ENCODE measurements around the gene HERC2.
"Not testable (repeated sequence)": the region's sequence is repeated elsewhere in the genome, so short reads cannot be mapped to it uniquely, and the experiment has no call there.

The HERC2 gene

DNA sequence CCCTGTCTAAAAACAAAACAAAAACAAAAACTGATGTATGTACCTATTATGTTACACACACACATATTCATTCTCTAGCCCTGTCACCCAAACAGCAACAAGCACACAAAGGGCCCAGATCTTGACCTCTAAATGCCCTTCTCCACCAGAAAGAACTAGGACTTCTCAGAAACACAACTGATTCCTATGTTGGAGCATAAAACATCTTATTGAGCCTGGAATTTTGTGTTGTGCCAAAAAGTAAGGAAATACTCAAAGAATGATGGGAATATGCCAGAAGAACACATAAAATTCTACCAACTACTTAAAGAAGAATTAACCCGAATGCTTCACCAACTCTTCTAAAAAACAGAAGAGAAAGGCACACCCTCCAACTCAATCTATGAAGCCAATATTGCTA is 156.2 kb downstream of the HERC2 start:
- no peak for TF ChIP-seq CTCF (conservative IDR thresholded peaks at IDR 0.05; ENCODE audit: low read depth, low read length)
- no peak overlapping the region for H3K4me3 ChIP-seq (IDR thresholded peaks at IDR 0.05; ENCODE audit: insufficient read depth, low read depth, low read length)
- no peak overlapping the region for H3K9ac ChIP-seq
- no peak overlapping the region for H2AFZ ChIP-seq (ENCODE audit: low read depth)
- no peaks in the 10 kb centered on the region for H3K27me3 ChIP-seq (ENCODE audit: insufficient read depth, low read depth)
- H3K27ac ChIP-seq, result no peak overlapping the region
- no peaks in the 10 kb centered on the region for H4K20me1 ChIP-seq (ENCODE audit: insufficient read depth)
- H3K4me2 ChIP-seq, result no peak overlapping the region
- no peaks in the 10 kb centered on the region for H3K36me3 ChIP-seq (ENCODE audit: insufficient read depth)
- H3K79me2 ChIP-seq (ENCODE audit: insufficient read depth, low read depth), result no peaks in the 10 kb centered on the region
- H3K4me1 ChIP-seq (ENCODE audit: low read depth, poor library complexity, severe bottlenecking), result no peaks in the 10 kb centered on the region

DNA sequence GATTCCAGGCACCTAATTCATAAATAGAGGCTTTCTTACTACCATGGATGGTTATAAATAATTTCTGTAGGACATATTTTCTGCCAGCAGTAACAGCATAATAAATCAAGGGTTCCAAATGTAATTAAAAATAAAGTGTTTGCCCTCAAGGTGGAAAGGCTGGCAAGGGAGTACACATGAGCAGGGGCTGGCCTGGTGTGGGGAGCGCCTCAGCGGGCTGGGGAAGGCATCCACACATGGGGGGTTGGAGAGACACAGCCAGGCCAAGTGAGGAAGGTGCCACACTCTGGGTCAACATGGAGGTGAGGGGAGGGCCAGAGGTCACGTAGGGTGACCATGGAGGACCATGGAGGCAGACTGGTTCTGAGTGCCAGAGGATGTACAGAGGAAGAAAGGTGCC is 157.1 kb downstream of the HERC2 start:
- no peak overlapping the region for H3K9ac ChIP-seq
- H2AFZ ChIP-seq (ENCODE audit: low read depth), result no peak overlapping the region
- no peak overlapping the region for H3K4me2 ChIP-seq
- no peak overlapping the region for H3K4me3 ChIP-seq (IDR thresholded peaks at IDR 0.05; ENCODE audit: insufficient read depth, low read depth, low read length)
- H3K4me1 ChIP-seq (ENCODE audit: low read depth, poor library complexity, severe bottlenecking), result no peaks in the 10 kb centered on the region
- H3K27me3 ChIP-seq (ENCODE audit: insufficient read depth, low read depth), result no peaks in the 10 kb centered on the region
- H3K79me2 ChIP-seq (ENCODE audit: insufficient read depth, low read depth), result no peaks in the 10 kb centered on the region
- TF ChIP-seq CTCF (conservative IDR thresholded peaks at IDR 0.05; ENCODE audit: low read depth, low read length), result no peak
- H3K36me3 ChIP-seq (ENCODE audit: insufficient read depth), result no peaks in the 10 kb centered on the region
- H3K27ac ChIP-seq, result no peak overlapping the region
- H4K20me1 ChIP-seq (ENCODE audit: insufficient read depth), result no peaks in the 10 kb centered on the region

- Histone ChIP-seq H3K4me2 (no peak overlapping the region), H3K4me3 (IDR thresholded peaks at IDR 0.05; ENCODE audit: insufficient read depth, low read depth, low read length) (no peak overlapping the region), H3K27me3 (ENCODE audit: insufficient read depth, low read depth) (no peaks in the 10 kb centered on the region), H3K27ac (no peak overlapping the region), H4K20me1 (ENCODE audit: insufficient read depth) (no peaks in the 10 kb centered on the region), H2AFZ (ENCODE audit: low read depth) (no peak overlapping the region), H3K36me3 (ENCODE audit: insufficient read depth) (no peaks in the 10 kb centered on the region), H3K79me2 (ENCODE audit: insufficient read depth, low read depth) (no peaks in the 10 kb centered on the region), H3K4me1 (ENCODE audit: low read depth, poor library complexity, severe bottlenecking) (no peaks in the 10 kb centered on the region), H3K9ac (no peak overlapping the region)
- TF ChIP-seq CTCF (conservative IDR thresholded peaks at IDR 0.05; ENCODE audit: low read depth, low read length), result no peak
These were observed 167.7 kb downstream of the HERC2 start for GRCh38 chr15:28154283-28154682.

DNA sequence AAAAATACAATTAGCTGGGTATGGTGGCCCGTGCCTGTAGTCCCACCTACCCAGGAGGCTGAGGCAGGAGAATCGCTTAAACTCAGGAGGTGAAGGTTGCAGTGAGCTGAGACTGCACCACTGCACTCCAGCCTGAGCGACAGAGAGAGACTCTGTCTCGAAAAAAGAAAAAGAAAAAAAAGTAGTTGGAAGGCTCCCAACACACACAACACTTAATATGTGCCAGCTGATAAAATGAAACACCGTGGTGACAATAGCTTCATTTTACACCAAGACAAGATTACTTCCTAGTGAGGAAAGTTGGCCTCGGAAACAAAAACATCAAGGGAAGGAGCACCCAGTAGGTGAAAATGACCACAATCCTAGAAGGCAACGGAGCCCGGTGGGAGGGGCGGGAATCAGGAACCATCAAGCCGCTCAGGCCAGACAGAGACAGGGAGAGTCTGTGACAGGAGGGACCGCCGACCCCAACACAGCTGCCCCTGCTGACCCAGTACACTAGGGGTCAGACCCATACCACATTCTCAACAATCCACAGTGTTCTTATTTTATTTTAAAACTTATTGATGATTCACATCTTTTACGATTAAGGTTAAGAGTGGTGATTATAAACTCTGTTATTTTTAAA is 168.4 kb downstream of the HERC2 start:
- Histone ChIP-seq H3K27me3 (ENCODE audit: insufficient read depth, low read depth) (no peaks in the 10 kb centered on the region), H3K79me2 (ENCODE audit: insufficient read depth, low read depth) (no peaks in the 10 kb centered on the region), H3K9ac (no peak overlapping the region), H3K4me1 (ENCODE audit: low read depth, poor library complexity, severe bottlenecking) (no peaks in the 10 kb centered on the region), H3K36me3 (ENCODE audit: insufficient read depth) (no peaks in the 10 kb centered on the region), H3K4me2 (no peak overlapping the region), H2AFZ (ENCODE audit: low read depth) (no peak overlapping the region), H4K20me1 (ENCODE audit: insufficient read depth) (no peaks in the 10 kb centered on the region), H3K27ac (no peak overlapping the region), H3K4me3 (IDR thresholded peaks at IDR 0.05; ENCODE audit: insufficient read depth, low read depth, low read length) (no peak overlapping the region)
- TF ChIP-seq CTCF (conservative IDR thresholded peaks at IDR 0.05; ENCODE audit: low read depth, low read length), result no peak

- H3K9ac ChIP-seq; H3K4me1 ChIP-seq (ENCODE audit: low read depth, poor library complexity, severe bottlenecking); H2AFZ ChIP-seq (ENCODE audit: low read depth); H3K4me2 ChIP-seq; H3K36me3 ChIP-seq (ENCODE audit: insufficient read depth); H3K79me2 ChIP-seq (ENCODE audit: insufficient read depth, low read depth); H3K27me3 ChIP-seq (ENCODE audit: insufficient read depth, low read depth); H3K27ac ChIP-seq; H3K4me3 ChIP-seq (IDR thresholded peaks at IDR 0.05; ENCODE audit: insufficient read depth, low read depth, low read length); H4K20me1 ChIP-seq (ENCODE audit: insufficient read depth): not testable (repeated sequence)
These were observed 169.4 kb downstream of the HERC2 start for GRCh38 chr15:28152538-28152923.

- not testable (repeated sequence) for H3K27ac ChIP-seq; H3K9ac ChIP-seq; H3K36me3 ChIP-seq (ENCODE audit: insufficient read depth); H3K4me1 ChIP-seq (ENCODE audit: low read depth, poor library complexity, severe bottlenecking); H3K4me3 ChIP-seq (IDR thresholded peaks at IDR 0.05; ENCODE audit: insufficient read depth, low read depth, low read length); H4K20me1 ChIP-seq (ENCODE audit: insufficient read depth); H2AFZ ChIP-seq (ENCODE audit: low read depth); H3K79me2 ChIP-seq (ENCODE audit: insufficient read depth, low read depth); H3K4me2 ChIP-seq; H3K27me3 ChIP-seq (ENCODE audit: insufficient read depth, low read depth)
These were observed 170.0 kb downstream of the HERC2 start for GRCh38 chr15:28151864-28152537.

Data from KMS-11 (cell line).